Adrenal gland (tissue), 5 donors: ENCODE results near the gene LHFPL2.

Experiments
- CTCF ChIP-seq, 6 experiments: fragments of 450-650 bp in 4 of 6; fragments of 200-600 bp in 2 of 6; sonication (generic) in 1 of 6; IDR thresholded peaks; 1 replicate in 5 of 6; 2 replicates in 1 of 6; pipeline versions ENCODE4 v1.5.1 to v1.8.0; 2016 to 2021; ENCODE audit warnings: antibody characterized with exemption in 6 of 6, mild to moderate bottlenecking in 2 of 6, moderate library complexity in 1 of 6
- POLR2A ChIP-seq, 2 donors: fragments of 450-650 bp; IDR thresholded peaks; one replicate each; pipeline ENCODE4 v1.6.1; 2017; ENCODE audit warnings: antibody characterized with exemption in 2 of 2, mild to moderate bottlenecking in 2 of 2, moderate library complexity in 1 of 2
- donor health status: DM: no; HTN: no; CAD: no.

GRCh38 chr5:78696637-78697036 is 48.1 kb upstream of the LHFPL2 start:
- TF ChIP-seq CTCF (IDR thresholded peaks at IDR 0.05) (no peak), POLR2A (IDR thresholded peaks at IDR 0.05) (no peak)
